ENCODE results near the gene SEC23B.
"Not testable (repeated sequence)": the region's sequence is repeated elsewhere in the genome, so short reads cannot be mapped to it uniquely, and the experiment has no call there.

The SEC23B gene

GRCh38 chr20:18523066-18523465 is 15.3 kb downstream of the SEC23B start:
- FAIRE-seq = no peak
- no peak for DNase-seq (ENCODE audit: insufficient read length, low spot score)

- DNase-seq (ENCODE audit: insufficient read length, low spot score) = no peak
- FAIRE-seq = no peak
Measured at GRCh38 chr20:18524646-18525045, 16.9 kb downstream of the SEC23B start.

- FAIRE-seq; DNase-seq (ENCODE audit: insufficient read length, low spot score): not testable (repeated sequence)
Measured at GRCh38 chr20:18526761-18527160, 19.0 kb downstream of the SEC23B start.

- DNase-seq (ENCODE audit: insufficient read length, low spot score) (no peak), FAIRE-seq (no peak)
Measured at GRCh38 chr20:18527339-18527738, 19.6 kb downstream of the SEC23B start.

DNA sequence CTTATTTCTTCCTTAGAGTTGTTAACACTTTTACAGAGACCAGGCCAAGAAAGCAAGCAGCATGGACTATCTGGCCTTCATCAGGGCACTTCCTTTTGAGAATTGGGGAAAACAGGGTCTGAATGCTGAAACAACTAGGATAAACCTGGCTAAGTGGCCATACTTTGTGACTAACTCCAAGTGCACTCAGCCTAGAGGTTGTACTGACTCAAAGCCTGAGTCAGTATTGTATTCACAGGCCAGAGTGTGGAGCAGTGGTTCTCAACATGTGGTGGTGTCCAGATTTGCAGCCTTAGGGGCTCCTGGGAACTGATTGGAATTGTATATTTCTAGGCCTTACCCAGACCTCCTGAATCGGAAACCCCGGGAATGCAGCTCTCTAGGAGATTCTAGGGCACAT is 20.1 kb downstream of the SEC23B start:
- no peak for FAIRE-seq
- DNase-seq (ENCODE audit: insufficient read length, low spot score) = no peak

DNA sequence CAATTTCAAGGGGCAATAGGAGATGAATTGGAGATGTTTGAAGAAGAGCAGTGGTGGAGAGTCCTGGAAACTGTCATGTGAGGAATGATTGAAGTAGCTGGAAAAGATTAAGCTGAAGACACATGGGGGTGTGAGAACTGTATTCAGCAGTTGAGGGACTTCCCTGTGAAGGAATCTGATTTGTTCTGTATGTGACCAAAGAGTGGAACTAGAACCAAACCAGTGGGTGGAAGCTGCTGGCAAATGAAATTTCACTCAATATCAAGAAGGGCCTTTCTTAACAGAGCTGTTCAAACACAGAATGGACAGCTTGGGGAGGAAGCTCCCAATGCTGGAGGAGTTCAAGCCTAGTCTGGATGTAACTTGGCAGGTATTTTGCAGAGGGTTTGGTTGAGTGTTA is 21.3 kb downstream of the SEC23B start:
- DNase-seq (ENCODE audit: insufficient read length, low spot score) (no peak), FAIRE-seq (no peak)

DNA sequence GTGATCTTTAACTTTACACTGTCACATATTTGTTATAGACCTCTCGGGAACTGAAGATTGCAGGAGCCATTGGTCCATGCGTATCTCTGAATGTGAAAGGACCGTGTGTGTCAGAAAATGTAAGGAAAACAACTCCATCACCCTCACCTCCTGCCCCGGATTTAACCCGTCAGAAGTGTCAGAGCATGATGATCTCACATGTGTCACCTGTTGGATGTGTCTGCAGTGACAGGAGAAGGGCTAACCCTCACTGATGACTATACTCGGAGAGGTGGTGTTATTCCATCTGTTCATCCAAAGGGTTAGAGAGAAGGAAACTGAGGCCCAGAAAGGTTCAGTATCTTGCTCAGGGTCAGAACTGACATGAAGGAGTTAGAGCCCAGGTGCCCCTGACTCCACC is 24.9 kb downstream of the SEC23B start:
- FAIRE-seq = no peak
- no peak for DNase-seq (ENCODE audit: insufficient read length, low spot score)

DNA sequence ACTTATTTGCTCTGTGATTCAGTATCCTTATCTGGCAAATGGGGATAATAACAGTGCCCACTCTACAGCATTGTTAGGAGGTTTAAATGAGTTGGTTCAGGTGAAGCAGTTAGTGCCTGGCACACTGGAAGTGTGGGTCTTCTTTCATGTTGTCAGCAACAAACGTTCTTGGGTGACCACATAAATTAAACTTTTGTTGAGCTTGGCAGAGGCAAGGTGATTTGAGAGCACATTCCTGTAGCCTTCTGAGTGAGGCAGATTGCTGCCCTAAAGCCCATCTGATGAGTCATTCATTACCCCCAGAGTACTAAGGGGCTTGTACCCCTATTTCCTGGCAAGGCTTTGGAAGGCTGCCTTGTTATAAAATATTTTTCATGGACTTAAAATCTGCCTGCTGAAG is 25.8 kb downstream of the SEC23B start:
- no peak for FAIRE-seq
- DNase-seq (ENCODE audit: insufficient read length, low spot score) = no peak

DNA sequence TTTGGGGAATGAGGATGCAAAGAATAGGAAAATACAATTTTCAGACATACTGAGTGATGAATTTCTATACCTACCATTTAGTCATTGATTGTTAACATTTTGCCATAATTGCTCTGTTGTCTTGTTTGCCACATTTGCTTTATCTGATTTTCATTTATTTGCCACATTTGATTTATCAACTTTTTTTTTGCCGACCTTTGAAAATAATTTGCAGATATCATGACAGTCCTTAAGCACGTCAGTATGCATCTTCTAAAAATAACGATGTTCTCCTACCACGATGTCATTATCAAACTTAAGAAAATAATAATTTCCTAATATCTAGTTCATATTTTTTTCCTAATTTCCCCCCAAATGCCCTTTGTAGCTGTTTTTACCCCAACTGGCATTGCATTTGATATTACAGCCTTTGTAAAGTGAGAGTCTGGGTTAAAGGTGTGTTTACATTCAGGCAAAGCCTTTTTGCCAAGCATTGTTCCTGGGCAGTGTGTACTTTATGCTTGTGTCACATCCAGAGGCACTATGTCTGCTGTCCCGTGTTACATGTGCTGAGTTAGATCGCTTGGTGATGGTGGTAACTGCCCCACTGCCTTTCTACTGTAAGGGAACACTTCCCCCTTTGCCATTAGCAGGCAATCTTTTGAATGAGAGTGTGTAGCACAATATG is 26.4 kb downstream of the SEC23B start:
- FAIRE-seq = no peak
- no peak for DNase-seq (ENCODE audit: insufficient read length, low spot score)

DNA sequence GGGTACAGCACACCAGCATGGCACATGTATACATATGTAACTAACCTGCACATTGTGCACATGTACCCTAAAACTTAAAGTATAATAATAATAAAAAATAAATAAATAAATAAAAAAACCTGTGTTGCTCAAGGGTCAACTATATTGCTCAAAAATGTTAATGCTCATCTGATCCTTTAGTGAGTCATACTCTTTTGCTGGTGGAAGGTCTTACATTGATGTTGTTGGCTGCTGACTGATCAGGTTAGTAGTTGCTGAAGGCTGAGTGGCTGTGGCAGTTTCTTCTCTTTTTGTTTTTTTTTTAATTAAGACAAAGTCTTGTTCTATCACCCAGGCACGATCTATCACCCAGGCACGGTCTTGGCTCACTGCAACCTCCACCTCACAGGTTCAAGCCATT is 29.9 kb downstream of the SEC23B start:
- DNase-seq (ENCODE audit: insufficient read length, low spot score) (no peak), FAIRE-seq (no peak)

DNA sequence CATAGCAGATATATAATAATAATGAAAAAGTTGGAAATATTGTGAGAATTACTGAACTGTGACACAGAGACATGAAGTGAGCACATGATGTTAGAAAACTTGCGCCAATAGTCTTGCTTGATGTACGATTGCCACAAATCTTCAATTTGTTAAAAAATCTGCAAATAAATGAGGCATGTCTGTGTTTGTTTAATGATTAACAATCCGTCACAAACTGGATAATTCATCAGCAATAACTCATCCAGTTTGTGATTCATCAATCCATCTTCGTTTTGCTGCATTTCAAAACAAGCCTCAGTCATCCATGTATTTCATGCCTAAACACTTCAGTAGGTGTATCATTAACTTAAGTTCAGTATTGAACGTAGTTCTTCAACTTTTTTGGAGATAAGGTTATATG is 34.0 kb downstream of the SEC23B start:
- no peak for DNase-seq (ENCODE audit: insufficient read length, low spot score)
- no peak for FAIRE-seq

GRCh38 chr20:18543216-18543615 is 35.5 kb downstream of the SEC23B start:
- FAIRE-seq (no peak), DNase-seq (ENCODE audit: insufficient read length, low spot score) (no peak)

DNA sequence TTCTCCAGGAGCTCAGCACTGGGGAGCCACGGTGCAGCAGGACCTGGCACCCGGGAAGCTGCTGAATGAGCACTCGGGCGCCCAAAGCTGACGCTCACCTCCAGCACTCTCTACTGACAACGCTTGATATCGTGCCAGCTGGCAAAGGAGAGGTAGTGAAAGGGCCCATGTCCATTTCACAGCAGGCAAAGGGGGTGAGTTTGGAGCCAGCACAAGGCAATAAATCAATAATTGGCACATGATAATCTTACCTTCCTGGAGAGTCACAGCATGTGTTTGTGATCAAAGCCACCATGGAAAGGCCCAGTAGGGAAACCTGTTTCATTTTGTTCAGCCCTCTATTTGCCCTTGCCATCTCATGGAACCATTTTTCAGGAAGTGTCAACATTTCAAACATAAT is 36.2 kb downstream of the SEC23B start:
- DNase-seq (ENCODE audit: insufficient read length, low spot score) = no peak
- no peak for FAIRE-seq

DNA sequence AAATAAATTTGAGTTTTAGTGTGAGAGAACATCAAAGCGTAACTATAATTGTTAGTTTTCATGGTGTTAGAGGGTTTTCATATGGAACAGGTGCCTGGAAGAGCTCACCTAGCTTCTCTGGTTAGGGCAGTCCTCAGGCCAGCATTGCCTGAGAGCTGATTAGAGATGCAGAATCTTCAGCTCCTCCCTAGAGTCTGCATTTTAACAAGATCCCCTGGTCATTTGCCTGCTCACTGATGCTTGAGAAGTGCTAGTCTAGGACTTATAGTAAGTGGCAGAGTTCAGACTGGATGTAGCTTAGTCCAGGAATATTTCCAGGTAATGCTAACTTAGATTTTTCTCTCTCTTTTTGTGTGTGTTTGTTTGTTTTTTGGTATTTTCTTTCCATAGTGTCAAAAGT is 37.8 kb downstream of the SEC23B start:
- DNase-seq (ENCODE audit: insufficient read length, low spot score) (no peak), FAIRE-seq (no peak)

DNA sequence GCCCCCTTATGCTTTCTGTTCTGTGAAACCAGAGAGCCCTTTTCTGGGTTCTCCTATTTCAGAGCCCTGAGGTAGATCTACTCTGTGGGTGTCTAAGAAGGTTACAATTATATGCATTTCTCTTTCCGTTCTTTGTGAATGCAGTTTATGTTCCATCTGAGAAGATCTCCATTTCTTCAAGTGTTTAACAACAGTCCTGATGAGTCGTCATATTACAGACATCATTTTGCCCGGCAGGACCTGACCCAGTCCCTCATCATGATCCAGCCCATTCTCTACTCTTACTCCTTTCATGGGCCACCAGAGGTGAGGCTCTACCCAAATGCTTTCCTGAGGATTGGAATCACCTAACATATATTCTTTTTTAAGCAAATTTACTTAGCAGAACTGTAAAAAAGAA is 40.7 kb downstream of the SEC23B start:
- DNase-seq (ENCODE audit: insufficient read length, low spot score) = no peak
- no peak for FAIRE-seq

- no peak for DNase-seq (ENCODE audit: insufficient read length, low spot score)
- no peak for FAIRE-seq
Measured at GRCh38 chr20:18553746-18554145, 46.0 kb downstream of the SEC23B start.

DNA sequence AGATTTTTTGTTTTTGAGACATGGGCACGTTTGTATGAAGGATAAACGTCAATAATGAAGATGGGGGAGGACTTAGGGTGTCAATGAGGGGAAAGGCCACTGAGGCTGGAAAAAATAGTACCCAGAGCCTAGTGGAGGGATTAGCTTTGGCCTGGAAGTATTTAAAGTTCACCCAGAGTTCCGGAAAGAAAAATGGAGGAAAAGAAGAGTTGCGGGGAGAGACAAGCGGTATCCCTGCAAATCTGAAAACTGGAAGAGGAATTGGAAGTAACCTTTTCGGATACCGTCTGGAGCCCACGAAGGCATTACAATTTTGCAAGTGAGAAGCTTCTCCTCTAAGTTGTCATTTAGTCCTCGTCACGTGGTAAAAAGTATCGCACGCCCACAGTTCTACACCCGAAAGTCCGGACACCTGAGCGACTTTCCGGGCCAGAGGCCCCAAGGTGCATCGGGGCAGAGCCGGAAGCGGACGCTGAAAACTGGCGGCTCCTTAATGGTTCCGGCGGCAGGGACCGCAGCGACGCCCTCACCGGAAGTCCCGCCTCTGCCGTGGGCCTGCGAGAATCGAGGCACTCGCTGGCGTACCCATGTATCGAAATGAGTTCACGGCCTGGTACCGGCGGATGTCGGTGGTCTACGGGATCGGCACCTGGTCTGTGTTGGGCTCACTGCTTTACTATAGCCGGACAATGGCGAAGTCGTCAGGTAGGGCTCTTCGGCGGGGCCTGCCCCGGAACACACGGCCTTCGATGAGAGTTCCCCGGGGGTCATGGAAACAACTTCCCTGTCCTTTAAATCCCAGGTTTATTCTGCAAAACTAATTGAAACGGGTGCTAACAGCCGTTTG is 59.4 kb downstream of the SEC23B start, which contains the start of gene SMIM26:
Gene SMIM26, plus strand, starts transcription at position 541 of the 847 bp plus-strand sequence. Its CDS starts 47 bp downstream, at position 588.
- FAIRE-seq (no peak), DNase-seq (ENCODE audit: insufficient read length, low spot score) (peak; percentile 94)

DNA sequence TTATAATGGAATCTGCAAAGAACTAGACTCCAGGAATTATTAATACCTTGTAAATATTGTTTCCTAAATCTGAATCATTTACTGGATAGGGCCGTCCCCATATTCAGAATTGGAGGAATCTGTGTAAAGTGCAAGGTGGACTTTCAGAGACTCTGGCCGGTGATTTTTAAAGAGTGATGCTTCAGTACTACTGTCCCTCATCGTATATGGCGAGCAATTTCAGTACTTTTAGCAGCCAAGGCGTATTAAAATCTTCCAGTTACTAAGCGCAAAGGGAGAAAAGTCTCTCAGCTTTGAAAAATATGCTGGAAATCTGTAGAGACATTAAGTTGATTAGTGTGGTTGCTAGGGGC is 60.0 kb downstream of the SEC23B start:
- no peak for DNase-seq (ENCODE audit: insufficient read length, low spot score)

DNA sequence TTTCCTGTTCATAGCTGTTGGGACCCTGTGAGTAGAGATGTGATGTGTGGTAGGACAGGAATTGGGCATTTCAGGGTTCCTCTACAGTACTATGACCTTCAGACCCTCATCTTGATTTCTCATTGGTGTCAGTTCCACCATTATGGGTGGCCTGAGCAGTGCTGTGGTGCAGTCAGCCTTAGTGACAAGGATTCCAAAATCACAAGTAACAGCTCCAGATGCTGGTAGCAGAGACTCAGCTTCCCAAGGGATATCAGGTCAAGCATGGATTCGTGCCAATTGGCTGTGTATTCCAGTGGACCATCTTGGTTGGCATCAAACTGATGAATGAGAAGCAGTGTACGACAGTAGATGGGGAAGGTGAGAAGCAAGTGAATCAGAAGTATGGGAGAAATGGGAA is 63.3 kb downstream of the SEC23B start:
- no peak for DNase-seq (ENCODE audit: insufficient read length, low spot score)
- no peak for FAIRE-seq

More for the DNA sequence above, 60.0 kb downstream of the SEC23B start:
- no peak for FAIRE-seq

DNA sequence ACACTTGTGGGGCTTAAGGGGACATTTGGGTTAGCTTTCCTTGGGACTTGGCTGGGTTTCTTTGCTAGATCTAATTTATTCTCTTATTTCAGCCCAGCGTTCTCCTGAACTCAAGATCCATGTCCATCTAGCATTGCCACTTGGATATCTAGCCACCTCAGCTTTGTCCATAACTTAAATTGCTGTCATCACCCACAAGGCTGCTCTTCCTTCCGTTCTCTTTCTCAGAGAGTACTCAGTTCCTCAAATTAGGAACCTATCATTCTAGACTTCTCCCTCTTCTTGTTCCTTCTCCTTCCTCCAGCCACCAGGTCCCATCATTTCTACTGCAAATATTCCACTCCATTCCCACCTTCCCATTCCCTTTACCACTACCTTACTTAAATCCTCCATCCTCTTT is 63.8 kb downstream of the SEC23B start:
- DNase-seq (ENCODE audit: insufficient read length, low spot score) = no peak
- no peak for FAIRE-seq

GRCh38 chr20:18577942-18578341 is 70.2 kb downstream of the SEC23B start:
- no peak for FAIRE-seq
- DNase-seq (ENCODE audit: insufficient read length, low spot score) = no peak

- DNase-seq (ENCODE audit: insufficient read length, low spot score) (no peak), FAIRE-seq (no peak)
Measured at GRCh38 chr20:18578581-18578980, 70.8 kb downstream of the SEC23B start.
